AG09309 (cell line): Measurements from ENCODE around the gene NIBAN1.
A peak's percentile ranks its signal among the peaks of the same experiment; 100 is the strongest.

Experiments
- DNase-seq: peaks from one replicate; pipeline ENCODE4 v3.0.0-alpha.2; 2010; ENCODE audit warnings: low read depth
- H3K4me3 ChIP-seq: 2 replicates; pipeline ENCODE4 v1.5.1; 2011; ENCODE audit warnings: mild to moderate bottlenecking, low read depth, low read length, moderate library complexity; ENCODE audit not compliant: control insufficient read depth
- CTCF ChIP-seq: IDR thresholded peaks from 2 replicates; pipeline ENCODE4 v1.5.1; 2011; ENCODE audit warnings: mild to moderate bottlenecking, low read depth, low read length, inconsistent platforms; ENCODE audit not compliant: insufficient read depth, control insufficient read depth; ENCODE audit errors: missing control alignments

Gene NIBAN1

GRCh38 chr1:184987696-184988095 lies 13.4 kb upstream of the NIBAN1 start:
- DNase-seq: no peak
- no peak overlapping the region for H3K4me3 ChIP-seq
- no peak for TF ChIP-seq CTCF

- peak; percentile 62 for TF ChIP-seq CTCF
- H3K4me3 ChIP-seq: no peak overlapping the region
- DNase-seq: no peak
Observed at GRCh38 chr1:184986250-184986649, 11.9 kb upstream of the NIBAN1 start.

- no peak overlapping the region for H3K4me3 ChIP-seq
- TF ChIP-seq CTCF: peak; percentile 94
- DNase-seq: no peak
Observed at GRCh38 chr1:184982002-184982954, 8.0 kb upstream of the NIBAN1 start.

GRCh38 chr1:184980726-184981125 lies 6.4 kb upstream of the NIBAN1 start:
- DNase-seq: no peak
- H3K4me3 ChIP-seq: no peak overlapping the region
- TF ChIP-seq CTCF: no peak

- DNase-seq: no peak
- no peak overlapping the region for H3K4me3 ChIP-seq
- no peak for TF ChIP-seq CTCF
Observed at GRCh38 chr1:184975208-184975870, 1.0 kb upstream of the NIBAN1 start.

- no peak for DNase-seq
- no peak for TF ChIP-seq CTCF
- H3K4me3 ChIP-seq: no peak overlapping the region
Observed at GRCh38 chr1:184974837-184975115, 468 bp upstream of the NIBAN1 start.
